Mucosa of stomach (tissue), 1 donor: Measurements from ENCODE around the gene HYAL2.

Source experiments
- H3K27me3 ChIP-seq: one replicate; pipeline ENCODE4 v1.7.0; 2013; ENCODE audit warnings: mild to moderate bottlenecking, low read length; ENCODE audit not compliant: control insufficient read depth, insufficient read depth
- H3K36me3 ChIP-seq: one replicate; pipeline ENCODE4 v1.7.0; 2013; ENCODE audit warnings: low read length; ENCODE audit not compliant: control insufficient read depth, insufficient read depth
- H3K4me1 ChIP-seq: one replicate; pipeline ENCODE4 v1.7.0; 2013; ENCODE audit warnings: mild to moderate bottlenecking, low read length; ENCODE audit not compliant: control insufficient read depth, insufficient read depth
- H3K4me3 ChIP-seq: one replicate; pipeline ENCODE4 v1.7.0; 2013; ENCODE audit warnings: low read length
- H3K9ac ChIP-seq: one replicate; pipeline ENCODE4 v1.7.0; 2013; ENCODE audit warnings: mild to moderate bottlenecking, low read length, moderate library complexity
- H3K9me3 ChIP-seq: one replicate; pipeline ENCODE4 v1.7.0; 2013; ENCODE audit warnings: mild to moderate bottlenecking, low read length, moderate library complexity; ENCODE audit not compliant: control insufficient read depth
- donor health status: Pancreatic carcinoma.

The HYAL2 gene

GRCh38 chr3:50345008-50345407 lies 22.5 kb upstream of the HYAL2 start:
- Histone ChIP-seq H3K4me1 (peaks cover 42% of the 10 kb centered on the region), H3K4me3 (no peak overlapping the region), H3K27me3 (no peaks in the 10 kb centered on the region), H3K36me3 (peaks cover 8% of the 10 kb centered on the region), H3K9me3 (no peaks in the 10 kb centered on the region), H3K9ac (peak overlapping the region; percentile 47)

GRCh38 chr3:50342813-50343633 lies 20.5 kb upstream of the HYAL2 start:
- Histone ChIP-seq H3K4me1 (peaks cover 48% of the 10 kb centered on the region), H3K9ac (no peak overlapping the region)

GRCh38 chr3:50341996-50342650 lies 19.6 kb upstream of the HYAL2 start:
- Histone ChIP-seq H3K4me3 (no peak overlapping the region), H3K4me1 (peaks cover 47% of the 10 kb centered on the region), H3K9ac (no peak overlapping the region), H3K9me3 (no peaks in the 10 kb centered on the region), H3K27me3 (no peaks in the 10 kb centered on the region), H3K36me3 (no peaks in the 10 kb centered on the region)

More at GRCh38 chr3:50342813-50343633, 20.5 kb upstream of the HYAL2 start:
- no peak overlapping the region for H3K4me3 ChIP-seq
- H3K36me3 ChIP-seq: peaks cover 1% of the 10 kb centered on the region
- H3K9me3 ChIP-seq: no peaks in the 10 kb centered on the region
- H3K27me3 ChIP-seq: no peaks in the 10 kb centered on the region

- H3K36me3 ChIP-seq: no peaks in the 10 kb centered on the region
- no peaks in the 10 kb centered on the region for H3K27me3 ChIP-seq
- H3K9ac ChIP-seq: peak overlapping the region; percentile 61
- H3K4me1 ChIP-seq: peaks cover 47% of the 10 kb centered on the region
- H3K4me3 ChIP-seq: no peak overlapping the region
- H3K9me3 ChIP-seq: no peaks in the 10 kb centered on the region
These were observed 19.0 kb upstream of the HYAL2 start for GRCh38 chr3:50341537-50341936.

- peak within 1 kb of the TSS; percentile 61 for H3K9ac ChIP-seq
- H3K36me3 ChIP-seq: no peaks in the 10 kb centered on the region
These were observed 18.1 kb upstream of the HYAL2 start, which contains the start of gene RASSF1 for GRCh38 chr3:50340448-50341329. Gene RASSF1, minus strand, starts transcription at chr3:50340836. Its CDS starts 31 bp downstream, at chr3:50340805.

GRCh38 chr3:50340147-50340447 lies 17.6 kb upstream of the HYAL2 start:
- Histone ChIP-seq H3K9ac (peak overlapping the region; percentile 61), H3K27me3 (no peaks in the 10 kb centered on the region), H3K36me3 (no peaks in the 10 kb centered on the region), H3K9me3 (no peaks in the 10 kb centered on the region), H3K4me3 (peak overlapping the region; percentile 67), H3K4me1 (peaks cover 51% of the 10 kb centered on the region)

More at GRCh38 chr3:50340448-50341329, 18.1 kb upstream of the HYAL2 start, which contains the start of gene RASSF1:
- Histone ChIP-seq H3K4me3 (peak within 1 kb of the TSS; percentile 67), H3K4me1 (peaks cover 52% of the 10 kb centered on the region), H3K27me3 (no peaks in the 10 kb centered on the region), H3K9me3 (no peaks in the 10 kb centered on the region)

GRCh38 chr3:50339485-50340146 lies 17.1 kb upstream of the HYAL2 start:
- H3K4me3 ChIP-seq: peak overlapping the region; percentile 67
- H3K9me3 ChIP-seq: no peaks in the 10 kb centered on the region
- H3K36me3 ChIP-seq: no peaks in the 10 kb centered on the region
- peaks cover 54% of the 10 kb centered on the region for H3K4me1 ChIP-seq
- no peaks in the 10 kb centered on the region for H3K27me3 ChIP-seq
- peak overlapping the region; percentile 61 for H3K9ac ChIP-seq

- H3K9me3 ChIP-seq: no peaks in the 10 kb centered on the region
- H3K27me3 ChIP-seq: no peaks in the 10 kb centered on the region
- H3K4me3 ChIP-seq: no peak overlapping the region
- no peaks in the 10 kb centered on the region for H3K36me3 ChIP-seq
- H3K9ac ChIP-seq: peak overlapping the region; percentile 89
- H3K4me1 ChIP-seq: peaks cover 60% of the 10 kb centered on the region
These were observed 16.4 kb upstream of the HYAL2 start for GRCh38 chr3:50338965-50339364.

- Histone ChIP-seq H3K4me3 (peak overlapping the region; percentile 83), H3K36me3 (no peaks in the 10 kb centered on the region), H3K9ac (peak overlapping the region; percentile 89), H3K27me3 (no peaks in the 10 kb centered on the region), H3K9me3 (no peaks in the 10 kb centered on the region), H3K4me1 (peaks cover 63% of the 10 kb centered on the region)
These were observed 14.8 kb upstream of the HYAL2 start for GRCh38 chr3:50337175-50337861.

- no peaks in the 10 kb centered on the region for H3K27me3 ChIP-seq
- H3K36me3 ChIP-seq: no peaks in the 10 kb centered on the region
- peaks cover 59% of the 10 kb centered on the region for H3K4me1 ChIP-seq
- H3K9ac ChIP-seq: peak overlapping the region; percentile 89
- no peaks in the 10 kb centered on the region for H3K9me3 ChIP-seq
- H3K4me3 ChIP-seq: peak overlapping the region; percentile 83
These were observed 14.1 kb upstream of the HYAL2 start for GRCh38 chr3:50336452-50337174.
